Aorta (tissue), 5 donors: ENCODE measurements around the gene GRIFIN. TPM values are rescaled to one million over a fixed set of nuclear protein-coding genes. Genes with fewer than 3 reads are reported as not detected.
A peak's percentile ranks its signal among the peaks of the same experiment; 100 is the strongest.

Experiments used
- ATAC-seq: fragments of 200-7000 bp; cut with Tn5 transposase; one replicate; pipeline ENCODE4 v1.9.1; 2022; ENCODE audit warnings: moderate library complexity; ENCODE audit not compliant: low FRiP score
- DNase-seq, 2 donors: peaks; one replicate each; pipeline ENCODE4 v3.0.0-alpha.2; 2020
- H3K27ac ChIP-seq, 2 donors: one replicate each; pipeline ENCODE4 v1.5.1; 2013; ENCODE audit warnings: low read length in 2 of 2, mild to moderate bottlenecking in 2 of 2, moderate library complexity in 2 of 2, control low read depth in 1 of 2, inconsistent platforms in 1 of 2, low read depth in 1 of 2
- H3K27me3 ChIP-seq, 2 donors: one replicate each; pipeline ENCODE4 v1.6.1; 2013; ENCODE audit warnings: control low read depth in 1 of 2, low read length in 1 of 2, mild to moderate bottlenecking in 1 of 2, moderate library complexity in 1 of 2; ENCODE audit not compliant: insufficient read depth in 2 of 2, control insufficient read depth in 1 of 2
- H3K36me3 ChIP-seq, 2 donors: one replicate each; pipeline ENCODE4 v1.6.1; 2013; ENCODE audit warnings: control low read depth in 1 of 2, low read length in 1 of 2, mild to moderate bottlenecking in 1 of 2; ENCODE audit not compliant: insufficient read depth in 2 of 2, control insufficient read depth in 1 of 2
- H3K4me1 ChIP-seq, 2 donors: one replicate each; pipeline ENCODE4 v1.6.1; 2013; ENCODE audit warnings: low read length in 2 of 2, control low read depth in 1 of 2, mild to moderate bottlenecking in 1 of 2, moderate library complexity in 1 of 2; ENCODE audit not compliant: insufficient read depth in 2 of 2, control insufficient read depth in 1 of 2
- H3K4me3 ChIP-seq, 2 donors: one replicate each; pipeline ENCODE4 v1.5.1; 2013; ENCODE audit warnings: low read length in 2 of 2, control low read depth in 1 of 2, mild to moderate bottlenecking in 1 of 2
- H3K9me3 ChIP-seq: one replicate; pipeline ENCODE4 v1.6.1; 2013; ENCODE audit warnings: mild to moderate bottlenecking, low read length; ENCODE audit not compliant: control insufficient read depth
- WGBS, 2 donors: extraction: QIAGEN DNeasy Blood & Tissue Kit; methylation state at CpG; one replicate each; pipeline ENCODE4 v1.1.7; 2013; 5-methylcytosine and 5-hydroxymethylcytosine counted together
- intact Hi-C, 2 donors: fragments of 100-400 bp; cut with DNase I; formaldehyde crosslinking; loops; one replicate each; pipeline versions ENCODE4 v1.14.2 to v1.15.0; 2022
- polyA plus RNA-seq, 2 donors: library from polyadenylated mRNA; stranded (reverse); fragments of 200-250 nt; gene quantifications; one replicate each; pipeline ENCODE4 v1.2.3, GENCODE V29; 2013
- total RNA-seq, 2 donors: library from RNA; stranded (reverse); fragmentation: NEBNext Ultra II Directional; extraction: Animal tissue kit (Norgen Biotek cat#: 25700); gene quantifications; one replicate each; pipeline ENCODE4 v1.2.1, GENCODE V29; 2021
- donor health status: healthy with polysubstance abuse.
- donor health status: Bipolar disorder and iron deficiency.
- donor health status: DM: no; HTN: no; CAD: no.
- donor health status: DM: no; HTN: no; CAD: no.
- donor health status: DM: yes; HTN: yes; CAD: no.

The GRIFIN gene
- total and polyA plus RNA-seq, 4 donors = not detected

DNA sequence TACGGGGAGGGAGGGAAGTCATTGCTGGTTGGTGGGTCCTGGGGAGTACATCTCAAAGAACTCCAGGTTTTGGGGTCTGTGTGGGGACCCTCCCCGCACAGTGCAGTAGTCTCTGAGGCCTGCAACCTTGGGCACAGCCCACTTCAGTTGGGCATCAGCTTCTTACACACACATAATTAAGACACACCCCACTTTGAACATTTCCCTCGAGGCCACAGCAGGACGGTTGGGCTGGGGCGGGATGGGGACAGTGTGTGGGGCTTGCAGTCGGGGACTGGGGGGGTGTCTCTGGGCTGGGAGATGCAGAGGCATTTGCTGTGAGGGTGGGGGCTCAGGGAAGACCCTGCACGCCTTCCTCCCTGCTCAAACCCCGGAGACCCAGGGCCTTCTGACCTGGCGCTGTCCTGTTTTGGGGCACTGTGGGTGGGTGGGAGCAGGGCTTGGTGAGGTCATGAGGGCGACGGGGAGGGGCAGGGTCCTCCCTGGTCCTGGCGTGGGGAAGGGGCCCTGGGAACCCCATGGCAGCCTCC is 44.6 kb upstream of the GRIFIN start:
- intact Hi-C loops = no loop called here
- Histone ChIP-seq H3K27me3 (peaks cover 0 to 1% of the 10 kb centered on the region in 2 donors), H3K4me1 (no peaks in the 10 kb centered on the region), H3K36me3 (no peaks in the 10 kb centered on the region), H3K27ac (no peak overlapping the region), H3K4me3 (no peak overlapping the region), H3K9me3 (no peaks in the 10 kb centered on the region)
- ATAC-seq (no peak), DNase-seq (no peak)
- 29 to 33% methylated on average over 12 of the region's 12 CpGs for WGBS, 2 donors

DNA sequence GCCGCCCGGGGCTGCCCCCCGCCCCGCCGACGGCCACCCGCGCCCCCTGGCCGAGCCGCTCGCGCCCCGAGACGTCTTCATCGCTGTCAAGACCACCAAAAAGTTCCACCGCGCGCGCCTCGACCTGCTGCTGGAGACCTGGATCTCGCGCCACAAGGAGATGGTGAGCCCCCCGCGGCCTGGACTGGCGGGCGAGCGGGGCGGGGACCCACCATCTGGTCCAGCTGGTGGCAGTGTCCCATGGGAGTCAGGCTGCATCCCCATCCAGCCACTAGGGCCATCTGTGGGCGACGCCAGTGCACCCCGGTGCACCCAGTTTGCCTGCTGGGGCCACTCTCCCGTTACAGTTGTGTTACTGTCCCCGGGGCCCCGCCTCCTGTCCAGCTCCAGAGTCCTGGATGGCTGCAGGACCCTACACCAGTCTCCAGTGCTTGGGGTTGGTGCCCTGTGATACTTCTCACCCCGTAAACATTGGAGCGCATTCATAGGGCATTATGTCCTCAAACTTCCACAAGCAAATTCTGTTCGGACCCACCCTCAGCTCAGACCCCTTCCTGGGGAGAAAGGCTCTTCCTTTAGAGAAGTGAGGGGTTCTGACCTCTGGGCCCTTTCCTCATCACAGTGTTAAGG is 44.0 kb upstream of the GRIFIN start:
- H3K27ac ChIP-seq = no peak overlapping the region

DNA sequence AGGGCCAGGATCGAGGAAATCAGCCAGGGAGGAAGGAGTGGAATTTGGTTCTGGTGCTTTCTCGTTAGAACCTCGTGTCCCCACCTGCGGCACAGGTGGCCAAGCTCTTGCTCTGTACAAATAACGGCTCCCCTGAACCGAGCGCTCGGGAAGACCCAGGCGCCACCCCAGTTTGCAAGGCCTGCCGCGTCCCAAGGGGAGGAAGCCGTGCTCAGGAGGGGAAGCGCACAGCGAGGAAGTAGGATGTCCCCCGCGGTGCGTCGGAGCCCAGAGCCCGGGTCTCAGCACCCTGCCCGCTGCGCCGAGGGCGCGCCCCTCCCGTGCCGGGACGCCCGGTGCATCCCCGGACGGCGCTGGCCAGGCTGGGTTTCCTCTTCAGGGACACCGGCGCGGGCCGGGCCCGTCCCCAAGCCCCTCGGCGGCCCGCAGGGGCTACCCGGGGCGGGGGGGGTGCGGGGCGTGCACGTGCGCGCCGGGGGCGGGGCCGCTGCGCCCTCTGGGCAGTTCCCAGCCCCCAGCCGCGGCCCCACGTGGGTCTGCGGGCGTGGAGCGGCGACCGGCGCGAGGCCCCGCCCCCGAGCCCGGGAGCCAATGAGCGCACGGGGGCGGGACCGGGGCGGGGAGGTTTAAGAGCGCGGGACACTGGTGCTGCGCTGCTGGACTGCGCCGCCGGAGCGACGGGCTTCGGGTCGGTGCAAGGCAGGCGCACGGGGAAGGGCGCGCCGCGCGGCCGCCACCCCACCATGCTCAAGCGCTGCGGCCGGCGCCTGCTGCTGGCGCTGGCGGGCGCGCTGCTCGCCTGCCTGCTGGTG is 43.1 kb upstream of the GRIFIN start, which contains the start of gene LFNG:
Gene LFNG (plus strand): TSS at position 656 of the 812 bp plus-strand sequence. CDS start 88 bp downstream, at position 744.
- Histone ChIP-seq H3K4me1 (no peaks in the 10 kb centered on the region), H3K4me3 (peak within 1 kb of the TSS; percentile 28 to 38), H3K27ac (no peak within 1 kb of the TSS), H3K27me3 (peaks cover 0 to 1% of the 10 kb centered on the region in 2 donors), H3K9me3 (no peaks in the 10 kb centered on the region), H3K36me3 (no peaks in the 10 kb centered on the region)
- DNase-seq (peak; percentile 90 to 93), ATAC-seq (peak; percentile 86)
- intact Hi-C loops = no loop called here
- 0 to 1% methylated on average over 73 to 95 of the region's 95 CpGs for WGBS, 2 donors

More for the DNA sequence above, 44.0 kb upstream of the GRIFIN start:
- intact Hi-C loops = no loop called here
- WGBS, 2 donors = 6 to 8% methylated on average over 29 to 37 of the region's 37 CpGs
- no peak for ATAC-seq
- Histone ChIP-seq H3K4me3 (no peak overlapping the region), H3K36me3 (no peaks in the 10 kb centered on the region), H3K4me1 (no peaks in the 10 kb centered on the region), H3K27me3 (peaks cover 0 to 1% of the 10 kb centered on the region in 2 donors), H3K9me3 (no peaks in the 10 kb centered on the region)
- DNase-seq = no peak

DNA sequence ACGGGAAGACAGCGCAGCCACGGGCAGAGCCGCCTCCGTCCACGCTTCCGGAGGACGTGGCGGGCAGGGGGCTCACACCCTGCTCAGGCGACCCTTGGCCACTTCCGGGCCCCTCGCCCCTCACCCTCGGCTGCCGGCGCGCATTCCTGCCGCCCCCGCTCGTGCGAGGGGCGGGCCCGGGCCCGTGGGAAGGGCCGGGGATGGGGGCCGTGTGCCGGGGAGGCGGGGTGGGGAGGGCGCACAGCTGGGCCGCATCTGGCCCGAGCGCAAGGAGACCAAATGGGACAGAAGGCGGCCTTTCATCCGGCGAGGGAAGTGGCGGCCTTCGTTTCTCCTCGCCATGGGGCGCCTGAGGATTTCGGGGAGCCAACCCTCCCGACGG is 42.5 kb upstream of the GRIFIN start:
- no peak for DNase-seq
- H3K4me1 ChIP-seq = no peaks in the 10 kb centered on the region
- no peaks in the 10 kb centered on the region for H3K9me3 ChIP-seq
- WGBS, 2 donors = 13 to 14% methylated on average over 33 to 41 of the region's 41 CpGs
- intact Hi-C loops = no loop called here
- peaks cover 0 to 1% of the 10 kb centered on the region in 2 donors for H3K27me3 ChIP-seq
- no peak for ATAC-seq
- H3K36me3 ChIP-seq = no peaks in the 10 kb centered on the region
- no peak overlapping the region for H3K4me3 ChIP-seq
- no peak overlapping the region for H3K27ac ChIP-seq

DNA sequence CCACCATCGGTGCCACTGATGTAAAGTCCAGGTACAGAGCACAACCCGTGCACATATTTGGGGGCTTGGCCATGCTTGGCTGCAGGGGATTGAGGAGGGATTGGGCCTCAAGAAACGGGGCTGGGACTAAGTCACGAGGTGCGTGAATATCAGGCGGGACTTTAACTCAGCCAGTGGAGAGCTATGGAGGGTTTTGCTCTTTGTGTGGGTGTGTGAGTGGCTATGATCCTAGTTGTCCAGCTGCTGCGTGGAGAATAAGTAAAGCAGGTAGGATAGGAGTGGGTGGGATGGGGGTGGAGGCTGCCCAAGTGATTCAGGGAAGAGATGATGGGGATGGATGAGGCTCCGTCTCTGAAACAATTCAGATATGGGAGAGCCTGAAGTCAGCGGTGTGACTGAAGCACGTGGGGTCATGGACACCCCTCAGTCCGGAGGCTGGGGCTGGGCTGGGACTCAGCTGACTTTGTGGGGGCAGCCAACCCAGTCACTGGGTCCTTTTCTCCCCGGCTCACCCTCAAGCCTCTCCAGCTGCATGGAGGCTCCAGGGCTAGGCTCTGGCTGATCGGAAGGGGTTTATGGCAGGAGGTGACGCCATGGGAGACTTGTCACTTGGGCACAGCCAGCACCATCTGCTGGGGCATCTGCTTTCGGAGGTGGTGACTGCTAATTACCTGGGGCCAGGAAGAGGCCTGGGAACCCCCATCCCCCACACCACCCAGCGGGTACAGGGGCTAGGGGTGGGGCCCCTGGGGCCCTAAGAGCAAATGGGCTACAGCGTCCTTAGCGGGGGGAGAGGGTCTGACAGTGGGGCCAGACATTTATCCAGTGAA is 41.7 kb upstream of the GRIFIN start:
- intact Hi-C loops = no loop called here
- no peak overlapping the region for H3K4me3 ChIP-seq
- H3K4me1 ChIP-seq = no peaks in the 10 kb centered on the region
- H3K27me3 ChIP-seq = peaks cover 0 to 1% of the 10 kb centered on the region in 2 donors
- 77 to 78% methylated on average over 17 to 18 of the region's 18 CpGs for WGBS, 2 donors
- DNase-seq (no peak), ATAC-seq (no peak)
- H3K9me3 ChIP-seq = no peaks in the 10 kb centered on the region
- H3K27ac ChIP-seq = no peak overlapping the region
- no peaks in the 10 kb centered on the region for H3K36me3 ChIP-seq

DNA sequence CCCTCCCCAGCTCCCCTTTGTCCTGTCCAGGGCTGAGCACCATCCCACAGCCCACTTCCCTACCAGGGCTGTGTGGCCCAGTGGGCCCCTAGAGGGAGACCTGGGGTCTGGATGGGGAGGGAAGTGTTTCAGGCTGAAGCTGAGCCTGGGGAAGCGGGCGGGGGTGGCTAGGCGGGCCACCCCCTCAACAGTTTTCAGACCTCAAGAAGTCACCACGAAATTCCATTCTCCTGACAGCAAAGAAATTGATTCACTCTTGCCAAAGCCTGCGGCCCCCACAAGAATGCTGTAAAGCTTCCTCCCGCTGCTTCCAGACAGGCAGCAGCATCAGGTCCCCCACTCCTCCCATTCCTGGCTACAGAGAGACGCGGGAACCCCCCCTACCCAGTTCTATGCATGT is 40.8 kb upstream of the GRIFIN start:
- ATAC-seq (no peak), DNase-seq (no peak)
- 80 to 83% methylated on average over 8 of the region's 8 CpGs for WGBS, 2 donors
- no peak overlapping the region for H3K27ac ChIP-seq
- H3K9me3 ChIP-seq = no peaks in the 10 kb centered on the region
- peaks cover 0 to 1% of the 10 kb centered on the region in 2 donors for H3K27me3 ChIP-seq
- H3K4me1 ChIP-seq = no peaks in the 10 kb centered on the region
- intact Hi-C loops = no loop called here
- no peaks in the 10 kb centered on the region for H3K36me3 ChIP-seq
- H3K4me3 ChIP-seq = no peak overlapping the region

DNA sequence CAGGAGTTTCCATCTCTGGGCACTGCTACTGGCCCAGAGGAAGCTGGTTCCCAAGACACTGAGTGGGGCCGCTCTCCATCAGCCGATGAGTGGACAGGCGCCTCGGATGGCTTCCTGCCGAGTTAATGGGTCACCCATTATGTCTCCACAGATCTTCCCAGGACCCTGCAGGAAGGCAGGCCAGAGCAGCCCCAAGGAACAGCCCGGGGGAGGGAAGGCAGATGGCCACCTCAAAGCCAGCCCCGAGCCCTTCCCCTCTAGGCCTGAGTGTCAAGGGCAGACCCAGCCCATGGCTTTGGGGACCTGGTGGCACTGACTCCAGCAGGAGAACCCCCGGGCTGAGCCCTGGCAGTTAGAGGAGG is 40.0 kb upstream of the GRIFIN start:
- WGBS, 2 donors = 91% methylated on average over 8 of the region's 8 CpGs
- Histone ChIP-seq H3K27me3 (peaks cover 0 to 1% of the 10 kb centered on the region in 2 donors), H3K27ac (no peak overlapping the region), H3K4me1 (no peaks in the 10 kb centered on the region), H3K4me3 (no peak overlapping the region), H3K36me3 (no peaks in the 10 kb centered on the region), H3K9me3 (no peaks in the 10 kb centered on the region)
- ATAC-seq = no peak
- intact Hi-C loops = no loop called here
- no peak for DNase-seq

DNA sequence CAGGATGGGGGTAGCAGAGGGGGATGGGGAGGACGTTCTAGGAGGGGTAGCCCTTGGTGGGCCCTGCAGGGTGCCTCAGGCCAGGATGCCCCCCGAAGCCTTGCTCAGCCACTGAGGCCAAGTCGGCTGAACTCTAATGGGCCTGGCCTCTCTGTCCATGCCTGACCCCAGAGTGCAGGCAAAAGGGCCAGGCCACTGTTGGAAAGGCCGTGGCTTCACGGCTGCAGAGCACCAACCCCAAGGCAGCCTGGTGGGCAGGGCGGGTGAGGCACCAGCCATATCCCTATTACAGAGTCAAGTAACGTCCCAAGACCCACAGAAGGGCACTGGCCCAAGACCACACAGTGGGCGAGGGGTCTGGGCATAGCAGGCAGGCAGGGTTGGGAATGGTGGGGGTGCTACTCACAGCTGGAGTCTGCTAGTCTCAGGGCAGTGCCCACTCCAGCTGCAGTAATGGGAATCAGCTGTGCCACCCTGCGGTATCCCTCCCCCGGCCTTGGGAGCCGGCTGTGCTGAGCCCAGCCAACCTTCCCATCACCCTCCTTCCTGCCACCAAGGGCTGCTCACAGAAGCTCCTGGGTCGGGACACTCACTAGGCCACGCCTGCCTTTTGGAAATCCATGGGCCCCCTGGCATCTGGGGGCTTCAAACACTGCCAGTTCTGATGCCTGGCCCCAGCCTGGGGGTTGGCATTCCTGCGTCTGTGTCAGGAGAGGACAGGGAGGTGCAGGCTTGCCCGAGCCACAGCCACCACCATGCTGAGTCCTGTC is 39.4 kb upstream of the GRIFIN start:
- no peak overlapping the region for H3K4me3 ChIP-seq
- H3K27me3 ChIP-seq = peaks cover 0 to 1% of the 10 kb centered on the region in 2 donors
- ATAC-seq (no peak), DNase-seq (no peak)
- WGBS, 2 donors = 85 to 88% methylated on average over 15 of the region's 15 CpGs
- no peaks in the 10 kb centered on the region for H3K36me3 ChIP-seq
- intact Hi-C loops = no loop called here
- no peaks in the 10 kb centered on the region for H3K4me1 ChIP-seq
- H3K27ac ChIP-seq = no peak overlapping the region
- H3K9me3 ChIP-seq = no peaks in the 10 kb centered on the region
